OCI-LY1 (cell line): ENCODE measurements around the gene SEPTIN2.
"Not testable (repeated sequence)": the region's sequence is repeated elsewhere in the genome, so short reads cannot be mapped to it uniquely, and the experiment has no call there.

Experiments used
- H2AFZ ChIP-seq: fragments of 200-600 bp; sonication (generic), shearing (Covaris generic); 2 replicates; pipeline ENCODE4 v1.6.0; 2014; ENCODE audit warnings: antibody characterized with exemption, mild to moderate bottlenecking, low read length
- H3F3A ChIP-seq: fragments of 200-600 bp; sonication (generic), shearing (Covaris generic); 2 replicates; pipeline ENCODE4 v1.6.0; 2014; ENCODE audit warnings: mild to moderate bottlenecking, antibody characterized with exemption, low read length, moderate library complexity; ENCODE audit not compliant: insufficient read depth
- H3K27ac ChIP-seq: fragments of 200-600 bp; sonication (generic); 2 replicates; pipeline ENCODE4 v1.5.1; 2014; ENCODE audit warnings: low read length, mixed run types, mild to moderate bottlenecking, low read depth; ENCODE audit not compliant: poor library complexity, severe bottlenecking
- H3K27me3 ChIP-seq: fragments of 200-600 bp; sonication (generic); 2 replicates; pipeline ENCODE4 v1.6.0; 2014; ENCODE audit warnings: antibody characterized with exemption, mild to moderate bottlenecking, low read length, moderate library complexity; ENCODE audit not compliant: insufficient read depth
- H3K36me3 ChIP-seq: fragments of 200-600 bp; sonication (generic); 2 replicates; pipeline ENCODE4 v1.6.1; 2014; ENCODE audit warnings: mild to moderate bottlenecking, antibody characterized with exemption, low read length, moderate library complexity, mixed read lengths; ENCODE audit not compliant: insufficient read depth
- H3K4me1 ChIP-seq: fragments of 200-600 bp; sonication (generic); 2 replicates; pipeline ENCODE4 v1.5.1; 2014; ENCODE audit warnings: mild to moderate bottlenecking, low read length, moderate library complexity; ENCODE audit not compliant: insufficient read depth, severe bottlenecking
- H3K4me2 ChIP-seq: fragments of 200-600 bp; sonication (generic), shearing (Covaris generic); 2 replicates; pipeline ENCODE4 v1.6.1; 2014; ENCODE audit warnings: low read length
- H3K4me3 ChIP-seq: fragments of 200-600 bp; sonication (generic); 2 replicates; pipeline ENCODE4 v1.5.1; 2014; ENCODE audit warnings: low read length, low read depth, mild to moderate bottlenecking, mixed read lengths; ENCODE audit not compliant: poor library complexity, severe bottlenecking
- H3K79me2 ChIP-seq: fragments of 200-600 bp; shearing (Covaris generic); 2 replicates; pipeline ENCODE4 v1.6.1; 2016; ENCODE audit warnings: mixed run types, low read length, mixed read lengths; ENCODE audit not compliant: insufficient read depth
- H3K9ac ChIP-seq: fragments of 200-600 bp; sonication (generic), shearing (Covaris generic); 2 replicates; pipeline ENCODE4 v1.6.1; 2014; ENCODE audit warnings: mild to moderate bottlenecking, low read length, mixed read lengths
- H3K9me2 ChIP-seq: fragments of 200-600 bp; sonication (generic), shearing (Covaris generic); 2 replicates; pipeline ENCODE4 v1.6.1; 2014; ENCODE audit warnings: low read depth, mild to moderate bottlenecking, low read length, mixed read lengths
- H3K9me3 ChIP-seq: fragments of 200-600 bp; shearing (Covaris generic); 2 replicates; pipeline ENCODE4 v1.6.1; 2014; ENCODE audit warnings: low read length, mixed read lengths
- H4K20me1 ChIP-seq: fragments of 200-600 bp; sonication (generic), shearing (Covaris generic); 2 replicates; pipeline ENCODE4 v1.6.0; 2016; ENCODE audit warnings: mild to moderate bottlenecking, low read length; ENCODE audit not compliant: insufficient read depth
- EZH2 ChIP-seq: fragments of 200-600 bp; sonication (generic), shearing (Covaris generic); IDR thresholded peaks from 2 replicates; pipeline ENCODE4 v1.8.0; 2017; ENCODE audit warnings: borderline replicate concordance, mixed run types, mild to moderate bottlenecking, antibody characterized with exemption, low read length, moderate library complexity, mixed read lengths
- TF ChIP-seq, protein P1 (sequence below): fragments of 200-600 bp; sonication (generic), shearing (Covaris generic); IDR thresholded peaks from 2 replicates; pipeline ENCODE4 v1.5.1; 2017; ENCODE audit warnings: mild to moderate bottlenecking, antibody characterized with exemption, low read length, moderate library complexity, mixed read lengths

Gene SEPTIN2

DNA sequence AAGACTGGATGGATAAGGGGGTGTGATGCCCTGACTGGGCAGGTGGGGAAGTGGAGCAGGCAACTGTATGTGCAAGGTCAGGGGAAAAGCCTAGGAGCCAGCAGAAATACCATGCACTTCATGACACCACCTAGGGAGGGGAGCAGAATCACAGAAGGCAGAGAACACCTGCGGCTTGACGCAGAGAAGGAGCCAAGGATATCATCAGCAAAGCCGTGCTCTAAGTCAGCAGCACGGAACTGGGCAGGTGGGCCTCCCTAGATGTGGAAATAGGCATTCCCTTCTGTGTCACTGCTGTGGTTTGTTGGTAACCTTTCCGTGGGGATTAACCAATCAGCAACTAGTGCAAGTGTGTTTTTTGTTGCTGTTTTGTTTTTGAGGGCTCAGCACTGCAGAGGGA lies 41.6 kb upstream of the SEPTIN2 start:
- Histone ChIP-seq H3K79me2 (no peaks in the 10 kb centered on the region), H3K36me3 (peaks cover under 1% of the 10 kb centered on the region; the same call in 1 of the 2 replicates), H3K9ac (no peak overlapping the region), H3K9me2 (no peaks in the 10 kb centered on the region), H3K4me3 (no peak overlapping the region), H3K4me1 (peaks cover 14% of the 10 kb centered on the region), H4K20me1 (no peaks in the 10 kb centered on the region), H3K27ac (no peak overlapping the region), H2AFZ (no peak overlapping the region), H3F3A (no peaks in the 10 kb centered on the region), H3K27me3 (no peaks in the 10 kb centered on the region), H3K4me2 (no peak overlapping the region), H3K9me3 (no peaks in the 10 kb centered on the region)
- TF ChIP-seq, protein P1, sequence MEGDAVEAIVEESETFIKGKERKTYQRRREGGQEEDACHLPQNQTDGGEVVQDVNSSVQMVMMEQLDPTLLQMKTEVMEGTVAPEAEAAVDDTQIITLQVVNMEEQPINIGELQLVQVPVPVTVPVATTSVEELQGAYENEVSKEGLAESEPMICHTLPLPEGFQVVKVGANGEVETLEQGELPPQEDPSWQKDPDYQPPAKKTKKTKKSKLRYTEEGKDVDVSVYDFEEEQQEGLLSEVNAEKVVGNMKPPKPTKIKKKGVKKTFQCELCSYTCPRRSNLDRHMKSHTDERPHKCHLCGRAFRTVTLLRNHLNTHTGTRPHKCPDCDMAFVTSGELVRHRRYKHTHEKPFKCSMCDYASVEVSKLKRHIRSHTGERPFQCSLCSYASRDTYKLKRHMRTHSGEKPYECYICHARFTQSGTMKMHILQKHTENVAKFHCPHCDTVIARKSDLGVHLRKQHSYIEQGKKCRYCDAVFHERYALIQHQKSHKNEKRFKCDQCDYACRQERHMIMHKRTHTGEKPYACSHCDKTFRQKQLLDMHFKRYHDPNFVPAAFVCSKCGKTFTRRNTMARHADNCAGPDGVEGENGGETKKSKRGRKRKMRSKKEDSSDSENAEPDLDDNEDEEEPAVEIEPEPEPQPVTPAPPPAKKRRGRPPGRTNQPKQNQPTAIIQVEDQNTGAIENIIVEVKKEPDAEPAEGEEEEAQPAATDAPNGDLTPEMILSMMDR: no peak
- no peak for TF ChIP-seq EZH2

DNA sequence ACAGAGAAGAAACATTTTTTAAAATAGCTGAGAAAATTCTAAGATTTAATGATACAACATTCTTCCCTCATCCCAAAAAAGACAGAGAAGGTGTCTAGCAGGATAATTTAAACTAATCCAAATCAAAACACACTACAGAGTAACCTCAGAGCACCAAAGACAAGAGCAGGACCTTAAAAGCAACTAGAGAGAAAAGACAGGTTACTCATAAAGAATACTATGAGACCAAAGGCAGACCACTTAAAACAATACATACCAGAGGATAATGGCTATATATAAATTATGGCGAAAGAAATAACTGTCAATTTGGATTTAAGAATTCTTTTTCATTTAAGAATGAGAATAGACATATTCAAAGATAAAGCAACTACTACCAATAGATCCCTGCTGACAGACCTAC lies 40.2 kb upstream of the SEPTIN2 start:
- no peaks in the 10 kb centered on the region for H3F3A ChIP-seq

DNA sequence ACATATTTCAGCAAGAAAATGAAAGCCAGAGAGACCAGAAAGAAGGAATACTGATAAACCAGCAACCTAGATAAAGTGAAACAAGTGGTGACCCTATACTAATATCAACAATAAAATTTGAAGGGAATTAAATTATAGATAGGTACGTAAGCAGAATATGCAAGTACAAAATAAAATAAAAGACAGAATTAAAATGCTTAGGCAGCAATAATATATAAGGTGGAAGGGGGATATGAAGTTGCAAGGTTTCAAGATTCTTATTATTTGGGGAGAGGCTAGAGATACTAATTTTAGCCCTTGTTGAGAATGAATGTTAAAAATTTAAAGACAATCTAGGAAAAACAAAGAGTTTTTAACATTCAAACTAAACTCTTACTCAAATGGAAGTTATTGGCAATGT lies 39.8 kb upstream of the SEPTIN2 start:
- Histone ChIP-seq H3K4me3 (no peak overlapping the region), H2AFZ (no peak overlapping the region), H3K9me3 (no peaks in the 10 kb centered on the region), H3K4me2 (no peak overlapping the region), H3K9ac (no peak overlapping the region), H3F3A (no peaks in the 10 kb centered on the region), H3K27ac (no peak overlapping the region), H3K9me2 (no peaks in the 10 kb centered on the region), H3K4me1 (peaks cover 14% of the 10 kb centered on the region), H3K27me3 (no peaks in the 10 kb centered on the region), H3K79me2 (no peaks in the 10 kb centered on the region; the same call in 1 of the 2 replicates), H3K36me3 (no peaks in the 10 kb centered on the region; the same call in 1 of the 2 replicates), H4K20me1 (no peaks in the 10 kb centered on the region)
- no peak for TF ChIP-seq EZH2
- TF ChIP-seq, protein P1: no peak

More for the DNA sequence above, 40.2 kb upstream of the SEPTIN2 start:
- no peaks in the 10 kb centered on the region for H4K20me1 ChIP-seq
- TF ChIP-seq EZH2: no peak
- TF ChIP-seq, protein P1: no peak
- peaks cover 14% of the 10 kb centered on the region for H3K4me1 ChIP-seq
- H2AFZ ChIP-seq: no peak overlapping the region
- H3K9ac ChIP-seq: no peak overlapping the region
- H3K4me2 ChIP-seq: no peak overlapping the region
- H3K36me3 ChIP-seq: no peaks in the 10 kb centered on the region; the same call in 1 of the 2 replicates
- H3K4me3 ChIP-seq: no peak overlapping the region
- no peaks in the 10 kb centered on the region for H3K27me3 ChIP-seq
- no peaks in the 10 kb centered on the region for H3K9me3 ChIP-seq
- H3K79me2 ChIP-seq: no peaks in the 10 kb centered on the region; the same call in 1 of the 2 replicates
- H3K27ac ChIP-seq: no peak overlapping the region
- no peaks in the 10 kb centered on the region for H3K9me2 ChIP-seq

DNA sequence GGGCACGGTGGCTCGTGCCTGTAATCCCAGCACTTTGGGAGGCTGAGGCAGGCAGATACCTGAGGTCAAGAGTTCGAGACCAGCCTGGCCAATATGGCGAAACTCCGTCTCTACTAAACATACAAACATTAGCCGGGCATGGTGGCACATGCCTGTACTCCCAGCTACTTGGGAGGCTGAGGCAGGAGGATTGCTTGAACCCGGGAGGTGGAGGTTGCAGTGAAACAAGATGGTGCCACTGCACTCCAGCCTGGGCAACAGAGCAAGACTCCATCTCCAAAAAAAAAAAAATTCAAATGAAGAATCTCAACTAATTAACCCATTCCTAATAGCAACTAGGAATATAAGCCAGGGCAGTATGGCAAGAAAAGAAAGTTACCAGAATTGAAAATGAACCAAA lies 37.4 kb upstream of the SEPTIN2 start:
- H3K4me1 ChIP-seq, H3K79me2 ChIP-seq, H2AFZ ChIP-seq, H3K9ac ChIP-seq, H3F3A ChIP-seq, H3K36me3 ChIP-seq, H3K9me2 ChIP-seq, H4K20me1 ChIP-seq, H3K9me3 ChIP-seq, H3K4me3 ChIP-seq, H3K4me2 ChIP-seq, H3K27ac ChIP-seq, H3K27me3 ChIP-seq: not testable (repeated sequence)
